Renal cortex interstitium (tissue), 15 donors: ENCODE measurements around the gene TBC1D24. TPM values are rescaled to one million over a fixed set of nuclear protein-coding genes. Genes with fewer than 3 reads are reported as not detected.
"Not testable (repeated sequence)": the region's sequence is repeated elsewhere in the genome, so short reads cannot be mapped to it uniquely, and the experiment has no call there.

Source experiments
- DNase-seq, 11 donors: peaks; one replicate each; pipeline ENCODE4 v3.0.0-alpha.2; 2013; ENCODE audit warnings: low read depth in 9 of 11, low spot score in 4 of 11; ENCODE audit errors: extremely low read depth in 1 of 11
- long read RNA-seq, 16 experiments: transcript quantifications; one replicate each; lab custom pipeline, GENCODE V29; 2026
- polyA plus RNA-seq, 3 donors: library from polyadenylated mRNA; unstranded; fragments of 120-200 nt; gene quantifications; one replicate each; pipeline ENCODE4 v1.2.1, GENCODE V29; 2013; ENCODE audit not compliant: insufficient read length in 3 of 3

The TBC1D24 gene
- 10 to 100 TPM; 15.2 to 19.6 (median 19.0) TPM for polyA plus RNA-seq
- long read RNA-seq, donor 1, full-length matches to known transcripts: 1 of 1 reads
- long read RNA-seq, donor 1, partial matches to known transcripts: 0 of 1 reads
- long read RNA-seq, donor 1, other reads (novel, unspliced or antisense): 0 of 1 reads
- long read RNA-seq, donor 2, full-length matches to known transcripts: 1 of 1 reads
- long read RNA-seq, donor 2, partial matches to known transcripts: 0 of 1 reads
- long read RNA-seq, donor 2, other reads (novel, unspliced or antisense): 0 of 1 reads
- long read RNA-seq, donor 3, full-length matches to known transcripts: 3 of 3 reads
- long read RNA-seq, donor 3, partial matches to known transcripts: 0 of 3 reads
- long read RNA-seq, donor 3, other reads (novel, unspliced or antisense): 0 of 3 reads
- long read RNA-seq, donor 4, full-length matches to known transcripts: 2 of 2 reads
- long read RNA-seq, donor 4, partial matches to known transcripts: 0 of 2 reads
- long read RNA-seq, donor 4, other reads (novel, unspliced or antisense): 0 of 2 reads
- long read RNA-seq, donor 5: 0 reads
- long read RNA-seq, donor 6, full-length matches to known transcripts: 1 of 1 reads
- long read RNA-seq, donor 6, partial matches to known transcripts: 0 of 1 reads
- long read RNA-seq, donor 6, other reads (novel, unspliced or antisense): 0 of 1 reads
- long read RNA-seq, donor 7, partial matches to known transcripts: 0 of 1 reads
- long read RNA-seq, donor 7, other reads (novel, unspliced or antisense): 0 of 1 reads
- long read RNA-seq, donor 8: 0 reads
- long read RNA-seq, donor 9, full-length matches to known transcripts: 2 of 2 reads
- long read RNA-seq, donor 9, partial matches to known transcripts: 0 of 2 reads
- long read RNA-seq, donor 9, other reads (novel, unspliced or antisense): 0 of 2 reads
- long read RNA-seq, donor 10, full-length matches to known transcripts: 3 of 3 reads
- long read RNA-seq, donor 10, partial matches to known transcripts: 0 of 3 reads
- long read RNA-seq, donor 10, other reads (novel, unspliced or antisense): 0 of 3 reads
- long read RNA-seq, donor 11, full-length matches to known transcripts: 3 of 3 reads
- long read RNA-seq, donor 11, partial matches to known transcripts: 0 of 3 reads
- long read RNA-seq, donor 11, other reads (novel, unspliced or antisense): 0 of 3 reads
- long read RNA-seq, donor 12, full-length matches to known transcripts: 1 of 1 reads
- long read RNA-seq, donor 12, partial matches to known transcripts: 0 of 1 reads
- long read RNA-seq, donor 12, other reads (novel, unspliced or antisense): 0 of 1 reads
- long read RNA-seq, donor 13: 0 reads
- long read RNA-seq, donor 14, full-length matches to known transcripts: 1 of 1 reads
- long read RNA-seq, donor 14, partial matches to known transcripts: 0 of 1 reads
- long read RNA-seq, donor 14, other reads (novel, unspliced or antisense): 0 of 1 reads
- long read RNA-seq, donor 15, partial matches to known transcripts: 0 of 1 reads
- long read RNA-seq, donor 15, other reads (novel, unspliced or antisense): 0 of 1 reads
- long read RNA-seq, donor 16, full-length matches to known transcripts: 6 of 6 reads
- long read RNA-seq, donor 16, partial matches to known transcripts: 0 of 6 reads
- long read RNA-seq, donor 16, other reads (novel, unspliced or antisense): 0 of 6 reads

DNA sequence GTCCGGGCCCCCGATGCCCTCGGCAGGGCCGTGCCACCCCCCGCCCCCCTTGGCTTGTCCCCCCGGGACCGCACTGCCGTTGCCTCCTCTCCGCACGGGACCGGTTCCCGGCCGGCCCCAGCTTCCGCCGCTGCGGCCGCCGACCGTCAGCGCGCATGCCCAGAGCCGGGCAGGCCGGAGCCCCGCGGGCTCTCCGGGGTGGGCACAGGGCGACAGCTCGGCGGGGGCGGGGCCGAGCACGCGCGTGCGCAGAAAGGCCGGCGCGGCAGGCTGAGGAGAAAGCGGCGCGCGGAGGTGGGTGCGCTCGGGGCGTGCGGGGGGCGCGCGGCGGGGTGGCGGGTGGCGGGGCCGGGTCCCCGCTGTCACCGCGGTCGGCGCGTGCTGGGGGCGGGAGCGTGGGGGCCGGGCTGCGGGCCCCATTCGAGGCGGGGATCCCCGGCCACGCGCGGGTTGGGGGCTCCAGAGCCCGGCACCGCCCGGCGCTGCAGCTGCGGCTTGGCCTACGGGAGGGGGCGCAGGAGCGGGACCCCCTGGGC lies at the start of gene TBC1D24:
TBC1D24 (plus strand) TSS at position 251 of the 536 bp plus-strand sequence. CDS start 21,022 bp downstream, outside the sequence.
- DNase-seq: peak in 9 of 11 donors; percentile 61 to 87 (median 81)

DNA sequence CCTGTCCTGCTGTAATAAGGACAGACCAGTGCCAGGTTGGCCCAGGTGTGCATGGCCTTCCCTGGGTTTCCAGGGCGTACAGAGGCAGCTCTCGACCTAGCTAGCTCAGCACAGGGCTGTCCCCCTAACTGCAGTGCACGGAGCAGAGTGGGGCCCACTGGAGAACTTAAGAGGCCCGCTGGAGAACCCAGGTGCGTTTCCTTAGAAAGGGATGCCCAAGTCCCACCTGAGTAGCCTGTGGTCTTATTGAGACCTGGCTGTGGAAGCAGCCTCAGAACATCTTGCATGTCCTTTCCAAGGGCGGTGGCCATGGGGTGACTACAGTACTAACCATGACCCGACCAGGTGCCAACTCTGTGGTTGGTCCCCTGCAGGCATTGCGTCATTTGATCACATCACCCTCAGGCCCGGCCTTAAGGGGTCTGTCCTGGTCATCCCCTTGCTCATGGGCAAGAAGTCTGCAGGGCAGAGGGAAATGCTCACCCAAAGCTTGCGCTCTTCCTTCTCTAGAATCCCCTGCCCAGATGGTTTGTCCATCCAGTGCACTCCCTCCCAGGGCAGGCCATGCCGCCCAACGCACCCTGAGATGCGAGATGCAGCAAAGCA lies 49.0 kb upstream of the TBC1D24 start:
- no peak for DNase-seq

DNA sequence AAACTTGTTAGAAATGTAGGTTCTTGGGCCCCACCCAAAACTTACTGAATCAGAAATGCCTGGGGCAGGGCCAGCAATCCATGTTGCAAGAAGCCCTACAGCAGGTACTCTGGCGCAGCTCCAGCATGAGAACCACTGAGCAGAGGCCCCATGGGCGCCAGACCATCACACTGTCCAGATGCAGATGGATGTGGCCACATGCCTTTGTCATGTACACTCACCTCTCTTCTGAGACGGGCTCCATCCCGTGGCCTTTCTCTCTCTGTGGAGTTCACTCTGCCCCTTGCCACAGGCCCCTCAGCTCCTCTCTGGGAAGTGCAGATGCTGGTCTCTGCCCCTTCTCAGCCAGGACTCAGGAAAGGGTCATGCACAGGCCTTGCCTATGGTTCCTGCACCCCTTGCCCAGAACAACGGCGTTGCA lies 48.0 kb upstream of the TBC1D24 start:
- no peak for DNase-seq

DNA sequence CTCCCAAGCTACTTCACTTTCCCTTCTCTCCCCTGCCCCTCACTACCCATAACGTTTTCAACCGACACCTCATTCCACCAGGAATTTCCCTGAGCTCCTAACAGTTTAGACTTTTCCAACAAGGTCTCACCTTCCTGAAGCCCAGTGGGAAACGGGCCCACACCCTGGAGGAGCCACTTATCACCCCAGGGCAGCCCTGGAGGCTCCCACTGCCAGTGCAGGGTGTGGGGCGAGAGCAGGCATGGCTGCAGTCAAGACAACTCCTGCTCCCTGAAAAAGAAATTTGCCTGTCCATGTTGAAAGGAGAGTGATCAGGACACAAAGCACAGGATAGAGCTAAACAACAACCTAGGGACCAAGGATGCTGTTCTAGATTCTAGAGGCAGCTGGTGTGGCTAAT lies 47.4 kb upstream of the TBC1D24 start:
- DNase-seq: no peak

DNA sequence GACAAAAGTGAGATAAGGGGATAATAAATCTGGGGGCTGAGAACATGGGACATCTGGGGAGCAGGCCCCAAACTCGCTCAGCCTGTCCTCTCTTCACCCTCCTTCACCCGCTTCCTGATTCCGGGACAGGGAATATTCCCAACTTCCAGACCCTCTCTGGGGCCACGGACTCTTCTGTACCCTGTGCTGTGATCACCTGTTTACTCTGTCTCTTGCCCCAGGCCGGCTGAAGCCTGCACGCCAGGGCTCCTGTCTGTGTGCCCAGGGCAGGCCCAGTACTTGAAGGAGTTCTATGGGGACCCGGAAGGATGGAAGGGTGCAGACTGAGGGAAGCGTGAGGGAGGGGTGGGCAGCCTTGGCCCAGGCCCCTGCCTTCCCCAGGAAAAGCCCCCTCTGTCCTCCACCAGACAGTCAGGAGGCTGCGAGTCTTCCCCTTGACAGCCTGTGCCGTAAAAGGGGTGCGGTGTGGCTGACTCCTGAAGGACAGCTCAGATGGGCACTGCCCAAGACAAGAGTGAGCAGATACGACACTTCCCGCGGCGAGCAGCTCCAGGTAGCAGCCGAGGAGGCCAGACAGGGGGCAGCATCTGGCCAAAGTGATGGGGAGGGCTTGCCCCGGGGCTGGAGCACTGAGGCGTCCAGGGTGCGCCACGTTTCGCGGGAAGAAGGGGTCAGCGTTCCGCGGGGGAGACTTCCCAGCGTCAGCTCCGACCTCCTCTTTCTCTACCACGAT lies 46.7 kb upstream of the TBC1D24 start:
- DNase-seq: peak in 7 of 11 donors; percentile 15 to 42 (median 29)

DNA sequence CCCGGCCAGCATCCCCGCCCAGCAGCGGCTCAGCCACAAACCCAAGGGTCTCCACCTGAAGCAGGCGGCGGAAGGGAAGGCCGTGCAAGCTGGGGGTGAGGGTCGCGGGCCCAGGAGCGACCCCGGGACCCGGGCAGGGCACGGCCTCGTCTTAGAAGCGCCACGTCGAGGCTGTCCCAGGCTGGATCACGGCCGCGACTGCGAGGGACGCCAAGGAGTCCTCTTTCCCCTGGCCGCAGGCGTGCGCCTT lies 46.2 kb upstream of the TBC1D24 start:
- DNase-seq: peak in 1 of 11 donors; percentile 20

DNA sequence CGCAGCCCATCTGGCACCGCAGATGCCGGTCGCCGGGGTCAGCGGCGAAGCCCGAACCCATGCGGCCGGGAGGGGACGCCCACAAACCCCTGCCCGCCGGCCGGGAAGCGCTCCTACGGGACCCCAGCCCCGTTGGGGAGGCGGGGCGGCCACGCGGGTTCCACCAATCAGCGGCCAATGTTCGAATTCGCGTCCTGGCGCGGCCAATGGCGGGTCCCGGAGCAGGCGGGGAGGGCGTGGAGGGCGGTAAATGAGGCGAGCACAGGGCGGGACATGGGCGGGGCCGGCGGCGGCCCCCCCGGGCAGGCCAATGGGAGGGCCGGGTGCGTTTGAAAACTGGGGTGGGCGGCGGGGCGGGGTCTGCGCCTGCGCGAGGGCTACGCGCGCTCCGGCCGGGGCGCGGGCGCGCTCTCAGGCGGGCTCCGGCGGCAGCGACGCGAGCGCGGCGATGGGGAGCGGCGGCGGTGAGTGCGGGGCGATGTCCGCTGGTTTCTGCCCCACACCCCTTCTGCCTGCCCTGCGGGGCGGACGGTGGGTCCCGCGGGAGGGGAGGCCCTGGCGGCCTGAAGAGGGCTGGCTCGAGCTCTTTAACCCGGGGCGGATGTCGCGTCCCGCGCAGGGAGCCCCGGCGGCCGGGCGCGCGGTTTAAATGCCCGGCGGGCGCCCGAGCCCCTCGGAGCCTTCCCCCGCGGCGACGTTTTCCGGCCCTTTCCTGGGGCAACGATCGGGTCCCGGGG lies 45.7 kb upstream of the TBC1D24 start, which contains the start of gene CCNF:
CCNF (plus strand) TSS at position 414 of the 737 bp plus-strand sequence; CDS start at position 449, 35 bp downstream.
- DNase-seq: peak; percentile 84 to 95 (median 94)

DNA sequence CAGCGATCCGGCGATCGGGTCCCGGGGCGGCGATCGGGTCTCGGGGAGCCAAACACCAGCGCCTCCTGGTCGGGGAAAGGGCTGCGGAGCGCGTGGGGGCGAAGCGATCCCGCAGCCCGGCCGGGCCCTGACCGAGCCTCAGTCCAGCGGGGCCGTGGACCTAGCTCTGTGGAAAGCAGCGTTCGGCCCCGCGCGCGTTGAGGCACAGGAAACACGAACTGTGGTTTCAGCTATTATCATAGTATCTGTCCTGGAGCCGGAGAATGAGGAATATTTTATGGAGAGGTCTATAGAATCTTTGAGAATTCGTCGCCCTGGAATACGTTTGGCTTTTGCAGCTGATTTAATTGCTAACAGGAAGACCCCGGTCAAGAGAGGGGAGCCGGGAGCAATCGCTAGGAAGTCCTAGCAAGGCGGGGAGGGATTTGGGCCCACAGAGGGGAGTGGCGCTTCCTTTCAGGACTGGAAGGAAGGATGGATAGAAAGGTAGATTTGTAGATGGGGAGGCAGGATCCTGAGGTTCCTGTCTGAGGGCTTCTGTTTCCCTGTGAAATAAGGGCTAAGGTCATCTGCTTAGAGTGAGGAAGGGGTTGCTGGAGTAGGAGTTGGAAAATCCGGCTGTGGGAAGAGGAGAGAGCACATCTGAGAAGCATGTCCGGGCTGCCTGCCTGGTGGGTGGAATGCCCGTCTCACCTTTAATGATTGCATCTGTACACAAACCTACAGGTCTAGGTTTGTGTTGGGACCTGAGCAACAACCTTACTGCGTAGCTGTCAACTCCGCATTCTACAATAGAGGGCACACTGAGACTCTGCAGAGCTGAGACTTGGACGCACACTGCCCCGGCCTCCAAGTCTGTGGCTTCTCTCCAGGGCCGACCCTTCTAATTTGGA lies 44.9 kb upstream of the TBC1D24 start:
- DNase-seq: peak in 4 of 11 donors; percentile 10 to 28 (median 16)

DNA sequence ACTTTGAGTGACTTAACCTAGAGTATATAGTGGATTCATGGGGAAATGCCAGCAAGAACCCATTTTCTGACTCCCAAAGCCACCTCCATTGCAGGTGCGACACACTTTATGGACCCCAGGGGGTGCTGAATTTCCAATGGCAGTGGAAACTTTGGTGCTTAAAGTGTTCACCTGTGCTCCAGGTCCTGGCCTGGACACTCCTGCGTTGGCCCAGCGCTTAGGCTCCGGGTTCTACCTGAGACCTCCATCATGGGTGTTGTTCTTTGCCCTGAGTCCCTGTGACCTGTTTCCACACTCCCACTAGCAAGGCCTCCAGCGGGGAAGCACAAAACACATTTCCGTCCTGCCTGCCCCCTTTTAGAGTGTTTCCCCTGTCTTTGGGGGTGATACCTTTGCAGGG lies 42.6 kb upstream of the TBC1D24 start:
- DNase-seq: no peak

DNA sequence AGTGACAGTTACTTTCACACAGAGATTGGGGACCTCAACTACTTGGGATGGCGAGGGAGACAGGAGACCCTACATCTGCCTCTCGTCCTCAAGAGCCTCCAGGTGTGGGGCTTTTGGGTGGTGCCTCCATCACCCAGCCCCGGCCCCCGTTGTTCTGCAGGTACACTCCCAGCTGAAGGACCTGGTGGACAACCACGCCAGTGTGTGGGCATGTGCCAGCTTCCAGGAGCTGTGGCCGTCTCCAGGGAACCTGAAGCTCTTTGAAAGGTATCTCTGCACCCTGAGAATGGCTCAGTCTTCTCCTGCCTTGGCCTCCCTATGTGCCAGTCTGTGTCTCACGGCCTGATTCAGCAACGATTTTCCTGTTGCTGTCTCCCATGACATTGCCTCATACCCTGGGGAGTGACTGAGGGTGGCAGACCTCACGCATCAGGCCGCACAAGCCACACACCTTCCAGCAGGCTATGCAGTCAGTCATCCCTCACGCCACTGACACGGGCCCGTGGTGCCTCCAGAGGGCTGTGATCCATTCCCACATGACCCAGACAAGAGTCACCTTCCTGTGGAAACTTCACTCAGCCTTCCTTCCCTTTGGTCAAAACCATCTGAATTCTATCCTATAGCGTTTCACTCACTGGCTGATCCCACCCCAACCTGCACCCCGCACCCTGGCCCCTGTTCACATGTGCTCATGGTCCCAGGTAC lies 42.0 kb upstream of the TBC1D24 start:
- no peak for DNase-seq

DNA sequence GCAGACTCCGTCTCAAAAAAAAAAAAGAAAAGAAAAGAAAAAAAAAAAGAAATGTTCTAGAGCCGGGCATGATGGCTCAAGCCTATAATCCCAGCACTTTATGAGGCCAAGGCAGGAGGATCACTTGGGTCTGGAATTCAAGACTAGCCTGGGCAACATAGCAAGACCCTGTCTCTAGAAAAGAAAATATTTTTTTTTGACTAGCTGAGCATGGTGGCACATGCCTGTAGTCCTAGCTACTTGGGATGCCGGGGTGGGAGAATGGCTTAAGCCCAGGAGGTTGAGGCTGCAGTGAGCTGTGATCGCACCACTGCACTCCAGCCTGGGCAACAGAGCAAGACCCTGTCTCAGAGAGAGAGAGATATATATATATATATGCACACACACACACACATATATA lies 39.7 kb upstream of the TBC1D24 start:
- not testable (repeated sequence) for DNase-seq

DNA sequence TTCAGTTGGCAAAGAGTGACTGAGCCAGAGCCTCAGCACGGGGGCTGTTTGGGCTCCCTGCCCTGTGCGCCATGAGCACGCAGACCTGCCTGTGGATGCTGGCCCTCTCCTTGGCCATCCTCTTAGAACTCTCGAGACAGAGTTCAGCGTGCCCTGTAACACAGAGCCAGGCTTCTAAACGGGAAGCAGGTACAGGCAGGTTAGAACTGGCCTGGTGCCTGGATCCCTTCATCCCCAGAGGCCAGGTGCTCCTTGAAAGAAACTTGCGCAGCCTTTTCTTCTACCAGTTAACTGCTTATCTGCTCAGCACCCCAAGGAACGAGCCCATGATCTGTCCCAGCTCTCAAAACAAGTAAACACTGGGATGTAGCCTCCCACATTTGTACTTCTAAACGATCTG lies 38.8 kb upstream of the TBC1D24 start:
- DNase-seq: no peak

DNA sequence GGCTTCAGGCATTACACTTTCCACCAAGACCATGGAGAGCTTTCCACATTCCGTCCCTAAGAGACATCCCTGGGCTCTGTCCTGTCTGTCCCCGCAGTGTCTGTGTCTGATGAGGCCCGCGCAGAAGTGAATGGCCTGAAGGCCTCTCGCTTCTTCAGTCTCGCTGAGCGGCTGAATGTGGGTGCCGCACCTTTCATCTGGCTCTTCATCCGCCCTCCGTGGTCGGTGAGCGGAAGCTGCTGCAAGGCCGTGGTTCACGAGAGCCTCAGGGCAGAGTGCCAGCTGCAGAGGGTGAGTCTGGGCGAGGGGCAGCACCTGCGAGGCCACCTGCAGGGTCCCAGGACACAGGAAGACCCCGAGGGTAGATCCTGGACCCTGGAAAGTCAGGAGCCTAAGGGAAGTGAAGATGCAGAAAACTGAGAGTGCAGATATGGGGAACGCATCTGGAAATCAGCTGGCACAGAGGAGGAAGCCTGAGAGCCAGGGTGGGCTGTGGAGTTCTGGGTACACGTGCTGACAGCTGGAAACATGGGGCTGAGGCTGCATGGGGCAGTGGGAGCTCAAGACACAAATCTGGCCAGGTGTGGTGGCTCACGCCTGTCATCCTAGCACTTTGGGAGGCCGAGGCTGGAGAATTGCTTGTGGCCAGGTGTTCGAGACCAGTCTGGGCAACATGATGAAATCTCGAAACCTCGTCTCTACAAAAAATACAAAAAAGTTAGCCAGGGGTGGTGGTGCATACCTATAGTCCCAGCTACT lies 37.7 kb upstream of the TBC1D24 start:
- DNase-seq: no peak

DNA sequence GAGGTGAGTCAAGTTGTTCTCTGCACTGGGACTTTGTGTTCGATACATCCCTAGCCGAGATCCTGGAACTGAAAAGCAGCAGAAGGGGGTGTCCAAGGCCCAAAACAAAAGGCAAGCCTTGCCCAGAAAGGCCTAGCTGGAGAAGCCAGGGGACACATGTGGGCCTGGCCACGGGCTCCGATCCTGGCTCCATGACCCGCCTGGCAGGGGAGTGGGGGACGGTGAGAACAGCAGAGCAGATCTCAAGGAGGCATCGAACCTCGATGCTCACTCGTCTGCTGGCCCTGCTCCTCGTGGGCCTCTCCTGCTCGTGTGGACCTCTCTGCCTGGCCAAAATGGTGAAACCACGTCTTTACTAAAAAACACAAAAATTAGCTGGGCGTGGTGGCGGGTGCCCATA lies 36.8 kb upstream of the TBC1D24 start:
- DNase-seq: no peak
